HepG2 (cell line): Measurements from ENCODE around the gene B4GALT5. TPM values are rescaled to one million over a fixed set of nuclear protein-coding genes. Genes with fewer than 3 reads are reported as not detected.

Experiments used
- ATAC-seq: fragments of 200-7000 bp; cut with Tn5 transposase; 3 replicates; pipeline ENCODE4 v1.9.1; 2020; ENCODE audit warnings: mild to moderate bottlenecking, moderate library complexity
- BruUV-seq: library from RNA; stranded (reverse); fragments of 400-500 nt; replicated peaks from 2 replicates; lab custom pipeline; 2021; lab: Mats Ljungman, UMichigan
- CTCF ChIA-PET: fragments of 300-600 bp; formaldehyde crosslinking; extraction: SDS; loops from one replicate; lab custom pipeline; 2021; ENCODE audit warnings: low total read pairs, inconsistent platforms, low intra/inter-chr PET ratio; lab: Yijun Ruan, JAX
- POLR2A ChIA-PET: fragments of 350-600 bp; sonication (Branson Sonifier 250); formaldehyde crosslinking; loops from one replicate; lab custom pipeline; 2020; ENCODE audit warnings: antibody characterized with exemption, inconsistent platforms; lab: Yijun Ruan, JAX
- DNase-seq: peaks from one replicate; pipeline ENCODE4 v3.0.0-alpha.2; 2015; ENCODE audit warnings: low spot score
- FAIRE-seq: peaks from 3 replicates; lab custom pipeline; 2011; peaks lifted over from hg19 to GRCh38; lab: Jason Lieb, UNC
- H2AFZ ChIP-seq: one replicate; pipeline ENCODE4 v1.6.1; 2011; ENCODE audit warnings: low read length, inconsistent platforms
- H3K27ac ChIP-seq: fragments of 300-600 bp; 3 replicates; pipeline ENCODE4 v1.8.0; 2011; ENCODE audit warnings: mixed run types, mild to moderate bottlenecking, mixed read lengths, low read length, inconsistent platforms; ENCODE audit not compliant: insufficient read depth; ENCODE audit errors: extremely low read length
- H3K27me3 ChIP-seq, 2 experiments: fragments of 200-600 bp in 1 of 2; 2 replicates in 1 of 2; 3 replicates in 1 of 2; pipeline versions ENCODE4 v1.6.0 to v1.8.0; 2011; ENCODE audit warnings: low read length in 2 of 2, mild to moderate bottlenecking in 2 of 2, moderate library complexity in 2 of 2, inconsistent platforms in 1 of 2; ENCODE audit not compliant: insufficient read depth in 2 of 2, control insufficient read depth in 1 of 2
- H3K36me3 ChIP-seq, 2 experiments: fragments of 200-600 bp in 1 of 2; replicated peaks in 1 of 2; 2 replicates in 1 of 2; 3 replicates in 1 of 2; pipeline versions ENCODE4 v1.5.1 to v1.8.0; 2011; ENCODE audit warnings: low read length in 2 of 2, inconsistent platforms in 1 of 2; ENCODE audit not compliant: insufficient read depth in 2 of 2, control insufficient read depth in 1 of 2
- H3K4me1 ChIP-seq: 2 replicates; pipeline ENCODE4 v1.5.1; 2012; ENCODE audit warnings: low read length, inconsistent platforms; ENCODE audit not compliant: insufficient read depth
- H3K4me2 ChIP-seq: 2 replicates; pipeline ENCODE4 v1.6.0; 2011; ENCODE audit warnings: low read depth, low read length, inconsistent platforms
- H3K4me3 ChIP-seq, 3 experiments: fragments of 200-600 bp in 1 of 3; sonication (generic), shearing (Covaris generic) in 1 of 3; replicated peaks in 1 of 3; 2 replicates each; pipeline ENCODE4 v1.5.1; 2011 to 2016; ENCODE audit warnings: low read length in 3 of 3, inconsistent platforms in 2 of 3, low read depth in 2 of 3, mild to moderate bottlenecking in 2 of 3, control low read depth in 1 of 3, mixed read lengths in 1 of 3; ENCODE audit not compliant: insufficient read depth in 1 of 3
- H3K79me2 ChIP-seq: one replicate; pipeline ENCODE4 v1.6.1; 2011; ENCODE audit warnings: low read length, inconsistent platforms; ENCODE audit not compliant: insufficient read depth
- H3K9ac ChIP-seq: 2 replicates; pipeline ENCODE4 v1.6.0; 2011; ENCODE audit warnings: mild to moderate bottlenecking, low read depth, low read length, inconsistent platforms; ENCODE audit not compliant: insufficient read depth
- H3K9me3 ChIP-seq: 2 replicates; pipeline ENCODE4 v1.5.1; 2012; ENCODE audit warnings: mild to moderate bottlenecking, low read length
- H4K20me1 ChIP-seq: 2 replicates; pipeline ENCODE4 v1.6.0; 2011; ENCODE audit warnings: inconsistent platforms, mild to moderate bottlenecking, low read length, moderate library complexity; ENCODE audit not compliant: insufficient read depth
- ATF2 ChIP-seq: sonication (generic); formaldehyde crosslinking; IDR thresholded peaks from 2 replicates; pipeline ENCODE4 v1.4.0; 2020; ENCODE audit warnings: missing genetic modification reagents
- ATF7 ChIP-seq, 2 experiments: fragments of 450-650 bp in 1 of 2; sonication (generic) in 1 of 2; formaldehyde crosslinking in 1 of 2; IDR thresholded peaks; 2 replicates each; pipeline versions ENCODE4 v1.4.0 to v1.6.1; 2016 to 2020; ENCODE audit warnings: antibody characterized with exemption in 1 of 2, mild to moderate bottlenecking in 1 of 2, missing genetic modification reagents in 1 of 2
- ATF7-NPFF ChIP-seq: sonication (generic); formaldehyde crosslinking; IDR thresholded peaks from 2 replicates; pipeline ENCODE4 v1.8.1; 2023; ENCODE audit warnings: mild to moderate bottlenecking, low read depth, missing genetic modification reagents, moderate library complexity
- BRF2 ChIP-seq: sonication (generic); formaldehyde crosslinking; IDR thresholded peaks from 2 replicates; pipeline ENCODE4 v1.8.1; 2022; ENCODE audit warnings: mild to moderate bottlenecking, missing genetic modification reagents
- IRF2 ChIP-seq: IDR thresholded peaks from 2 replicates; pipeline ENCODE4 v1.6.1; 2018; ENCODE audit warnings: missing genetic modification reagents, missing compliant biosample characterization
- JARID2 ChIP-seq: sonication (generic); formaldehyde crosslinking; IDR thresholded peaks from 2 replicates; pipeline ENCODE4 v1.8.1; 2023; ENCODE audit warnings: missing genetic modification reagents, inconsistent platforms; ENCODE audit not compliant: insufficient replicate concordance
- MEIS1 ChIP-seq: sonication (generic); formaldehyde crosslinking; IDR thresholded peaks from 2 replicates; pipeline ENCODE4 v1.9.0; 2021; ENCODE audit warnings: mild to moderate bottlenecking, missing genetic modification reagents, moderate library complexity, borderline replicate concordance
- MTA1 ChIP-seq: sonication (generic); formaldehyde crosslinking; IDR thresholded peaks from 2 replicates; pipeline ENCODE4 v1.4.0; 2020; ENCODE audit warnings: missing genetic modification reagents, mild to moderate bottlenecking, borderline replicate concordance
- RBM39 ChIP-seq: fragments of 200-400 bp; formaldehyde crosslinking; IDR thresholded peaks from one replicate; pipeline ENCODE4 v1.6.1; 2018; ENCODE audit warnings: antibody characterized with exemption, mild to moderate bottlenecking, low read depth, low read length; ENCODE audit not compliant: poor library complexity, severe bottlenecking
- RORA ChIP-seq: sonication (generic); formaldehyde crosslinking; IDR thresholded peaks from 2 replicates; pipeline ENCODE4 v1.5.0; 2020; ENCODE audit warnings: mild to moderate bottlenecking, missing genetic modification reagents, moderate library complexity
- TEAD3 ChIP-seq: optimal IDR thresholded peaks from 2 replicates; pipeline ENCODE3; 2016; ENCODE audit warnings: borderline replicate concordance
- WIZ ChIP-seq: sonication (generic); formaldehyde crosslinking; IDR thresholded peaks from 2 replicates; pipeline ENCODE4 v1.5.1; 2020; ENCODE audit warnings: mild to moderate bottlenecking, missing genetic modification reagents
- ZNF225 ChIP-seq: sonication (generic); formaldehyde crosslinking; IDR thresholded peaks from 2 replicates; pipeline ENCODE4 v1.4.0; 2020; ENCODE audit warnings: mild to moderate bottlenecking, missing genetic modification reagents
- ZNF30 ChIP-seq: sonication (generic); formaldehyde crosslinking; IDR thresholded peaks from 2 replicates; pipeline ENCODE4 v1.5.0; 2020; ENCODE audit warnings: mild to moderate bottlenecking, missing genetic modification reagents
- ZNF367 ChIP-seq: sonication (generic); formaldehyde crosslinking; IDR thresholded peaks from 2 replicates; pipeline ENCODE4 v1.4.0; 2020; ENCODE audit warnings: missing genetic modification reagents, borderline replicate concordance
- ZNF431 ChIP-seq: sonication (generic); formaldehyde crosslinking; IDR thresholded peaks from 2 replicates; pipeline ENCODE4 v1.9.0; 2022; ENCODE audit warnings: missing genetic modification reagents, low read depth, mild to moderate bottlenecking, borderline replicate concordance
- ZNF629 ChIP-seq: sonication (generic); formaldehyde crosslinking; conservative IDR thresholded peaks from 2 replicates; pipeline ENCODE4 v1.5.0; 2020; ENCODE audit warnings: missing genetic modification reagents
- ZNF780A ChIP-seq: sonication (generic); formaldehyde crosslinking; IDR thresholded peaks from 2 replicates; pipeline ENCODE4 v1.8.0; 2022; ENCODE audit warnings: mild to moderate bottlenecking, missing genetic modification reagents, moderate library complexity
- WGBS: methylation state at CpG from one replicate; pipeline ENCODE4 v1.1.6; 2017; ENCODE audit warnings: low lambda C conversion rate; 5-methylcytosine and 5-hydroxymethylcytosine counted together
- in situ Hi-C: cut with HindIII; loops from 2 replicates; pipeline ENCODE4 v1.10.0; 2017; ENCODE audit warnings: low pct_unique_long_range_greater_than_20kb; ENCODE audit not compliant: extremely low pct_ligation_motif_present
- intact Hi-C: fragments of 100-400 bp; cut with micrococcal nuclease; formaldehyde crosslinking; loops from one replicate; pipeline ENCODE4 v1.10.0; 2022; ENCODE audit not compliant: unreplicated experiment
- polyA plus RNA-seq, 8 experiments: library from polyadenylated mRNA; depleted of rRNA in 3 of 8; stranded (reverse) in 7 of 8; unstranded in 1 of 8; fragments of >200 nt; fragmentation: Illumina TruSeq in 4 of 8; extraction: Trizol in 4 of 8; gene quantifications; 2 replicates each; pipeline versions ENCODE4 v1.2.1 to v1.2.3, GENCODE V29; 2011 to 2016; ENCODE audit warnings: low read depth in 4 of 8, missing spikeins in 1 of 8, mixed read lengths in 1 of 8; ENCODE audit not compliant: insufficient read depth in 1 of 8
- total RNA-seq, 5 experiments: library from RNA; depleted of rRNA; stranded (reverse); fragments of >200 nt; fragmentation: Illumina TruSeq; extraction: Trizol; gene quantifications; 2 replicates each; pipeline ENCODE4 v1.2.3, GENCODE V29; 2016; ENCODE audit warnings: low read depth in 1 of 5
- TF ChIP-seq, protein P1 (sequence below): sonication (generic); formaldehyde crosslinking; IDR thresholded peaks from 2 replicates; pipeline ENCODE4 v1.5.0; 2020; ENCODE audit warnings: mild to moderate bottlenecking, missing genetic modification reagents, borderline replicate concordance

The B4GALT5 gene
- total and polyA plus RNA-seq, 2 of the 13 experiments (the other 11 are each of a cell fraction or from before 2014, with no cell fraction given) = 27.3 to 30.9 TPM

DNA sequence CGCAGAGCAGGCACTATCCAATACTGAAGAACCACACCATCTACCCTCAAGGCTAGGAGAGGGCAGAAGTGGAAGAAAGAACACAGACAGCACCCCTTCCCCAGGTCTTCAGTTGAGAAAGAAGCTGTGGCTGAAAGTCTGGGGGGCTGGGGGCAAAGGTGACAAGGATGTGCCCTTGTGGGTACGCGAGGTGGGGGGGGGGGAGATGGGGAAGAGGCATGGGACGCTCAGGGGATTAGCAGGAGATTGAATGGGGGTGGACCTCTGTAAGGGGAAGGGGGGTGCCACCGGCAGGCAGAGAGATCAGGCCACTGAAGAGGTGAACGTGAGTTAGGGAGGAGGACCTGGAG lies 1.1 kb downstream of the B4GALT5 start (continued):
- TF ChIP-seq ZNF780A (CRISPR knock-in tag) (0 out of 2 replicates have a peak, but pooled peaks have one; percentile 26), RORA (CRISPR knock-in tag) (no peak), ATF7 (IDR thresholded peaks at IDR 0.05) (no peak), ATF7 (CRISPR knock-in tag; IDR thresholded peaks at IDR 0.05) (0 out of 2 replicates have a peak, but pooled peaks have one; percentile 3), ZNF431 (CRISPR knock-in tag) (0 out of 2 replicates have a peak, but pooled peaks have one; percentile 13), MEIS1 (CRISPR knock-in tag) (no peak), ATF7-NPFF (CRISPR knock-in tag) (0 out of 2 replicates have a peak, but pooled peaks have one; percentile 14)

DNA sequence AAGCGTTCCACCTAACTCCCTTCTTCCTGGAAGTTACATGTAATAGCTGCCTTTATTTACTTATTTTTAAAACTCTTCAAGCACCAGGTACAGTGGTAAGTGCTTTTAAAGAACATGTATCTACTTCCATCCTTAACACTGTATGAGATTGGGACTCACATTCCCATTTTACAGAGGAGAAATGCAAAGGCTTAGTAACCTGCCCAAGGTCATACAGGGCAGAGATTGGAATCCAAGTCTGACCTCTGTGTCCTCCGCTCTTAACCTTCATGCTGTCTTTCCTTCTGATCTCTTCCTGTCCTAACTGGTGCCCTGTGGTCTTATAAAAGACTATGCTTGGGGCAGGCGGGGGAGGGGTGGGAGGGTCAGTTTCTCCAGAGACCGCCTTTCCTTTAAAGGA lies 1.6 kb downstream of the B4GALT5 start:
- in situ Hi-C loops (no loop called here), intact Hi-C loops (loop anchor here (2.0 to 5.0 kb wide), 3 partner anchors 50 to 101 kb away; partner anchors contain the start of gene SLC9A8)
- H3K27ac ChIP-seq = peak overlapping the region; percentile 86
- ATAC-seq = no peak
- peaks cover 61% of the 10 kb centered on the region for H3K79me2 ChIP-seq
- whole genome bisulfite sequencing = 65% methylated on average over 4 of the region's 4 CpGs
- H3K9ac ChIP-seq = peak overlapping the region; percentile 91; the same call in 1 of the 2 replicates
- no peaks in the 10 kb centered on the region; a peak in 1 of 5 replicates for H3K27me3 ChIP-seq
- no TSS peak for BruUV-seq
- no peaks in the 10 kb centered on the region for H3K9me3 ChIP-seq
- H2AFZ ChIP-seq = no peak overlapping the region
- ChIA-PET POLR2A (interaction anchor here (1.8 kb wide), 1 partner anchor 119 kb away, joined by 4 read pairs; no protein-coding TSS in a partner anchor), CTCF (no interaction called here)
- no peak for DNase-seq
- FAIRE-seq = no peak
- no peaks in the 10 kb centered on the region for H3K36me3 ChIP-seq
- H3K4me3 ChIP-seq = peak overlapping the region; percentile 87 to 97 (median 95)
- H3K4me1 ChIP-seq = peaks cover 69% of the 10 kb centered on the region
- H3K4me2 ChIP-seq = peak overlapping the region; percentile 75
- H4K20me1 ChIP-seq = peaks cover 16% of the 10 kb centered on the region
- no peak for TF ChIP-seq ZNF225 (CRISPR knock-in tag)
- no peak for TF ChIP-seq ATF2 (CRISPR knock-in tag)
- TF ChIP-seq ZNF30 (CRISPR knock-in tag) = no peak
- no peak for TF ChIP-seq WIZ (CRISPR knock-in tag)
- TF ChIP-seq ZNF367 (CRISPR knock-in tag) = no peak
- TF ChIP-seq TEAD3 (CRISPR knock-in tag) = peak; percentile 29
- no peak for TF ChIP-seq RBM39
- TF ChIP-seq, protein P1, sequence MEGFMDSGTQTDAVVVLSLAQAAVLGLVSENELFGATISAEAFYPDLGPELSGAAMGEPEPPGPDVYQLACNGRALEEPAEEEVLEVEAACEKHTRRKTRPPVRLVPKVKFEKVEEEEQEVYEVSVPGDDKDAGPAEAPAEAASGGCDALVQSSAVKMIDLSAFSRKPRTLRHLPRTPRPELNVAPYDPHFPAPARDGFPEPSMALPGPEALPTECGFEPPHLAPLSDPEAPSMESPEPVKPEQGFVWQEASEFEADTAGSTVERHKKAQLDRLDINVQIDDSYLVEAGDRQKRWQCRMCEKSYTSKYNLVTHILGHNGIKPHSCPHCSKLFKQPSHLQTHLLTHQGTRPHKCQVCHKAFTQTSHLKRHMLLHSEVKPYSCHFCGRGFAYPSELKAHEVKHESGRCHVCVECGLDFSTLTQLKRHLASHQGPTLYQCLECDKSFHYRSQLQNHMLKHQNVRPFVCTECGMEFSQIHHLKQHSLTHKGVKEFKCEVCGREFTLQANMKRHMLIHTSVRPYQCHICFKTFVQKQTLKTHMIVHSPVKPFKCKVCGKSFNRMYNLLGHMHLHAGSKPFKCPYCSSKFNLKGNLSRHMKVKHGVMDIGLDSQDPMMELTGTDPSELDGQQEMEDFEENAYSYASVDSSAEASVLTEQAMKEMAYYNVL (CRISPR knock-in tag) = no peak
- TF ChIP-seq BRF2 (CRISPR knock-in tag) = no peak
- TF ChIP-seq JARID2 (CRISPR knock-in tag) = no peak
- no peak for TF ChIP-seq IRF2 (CRISPR knock-in tag)
- TF ChIP-seq MTA1 (CRISPR knock-in tag) = no peak
- TF ChIP-seq ATF7 (IDR thresholded peaks at IDR 0.05) = no peak
- TF ChIP-seq ATF7 (CRISPR knock-in tag; IDR thresholded peaks at IDR 0.05) = 0 out of 2 replicates have a peak, but pooled peaks have one; percentile 6
- TF ChIP-seq ZNF629 (CRISPR knock-in tag) = peak; percentile 98
